PC-9 (cell line): ENCODE measurements around the gene CYTH3.

Experiments
- EZH2 ChIP-seq: fragments of 200-600 bp; sonication (generic); IDR thresholded peaks from 2 replicates; pipeline ENCODE4 v1.8.0; 2017; ENCODE audit warnings: antibody characterized with exemption, low read depth
- TF ChIP-seq, protein P1 (sequence below): fragments of 200-600 bp; sonication (generic); conservative IDR thresholded peaks from 2 replicates; pipeline ENCODE4 v1.6.1; 2017; ENCODE audit warnings: mixed run types, antibody characterized with exemption, mild to moderate bottlenecking, moderate library complexity

DNA sequence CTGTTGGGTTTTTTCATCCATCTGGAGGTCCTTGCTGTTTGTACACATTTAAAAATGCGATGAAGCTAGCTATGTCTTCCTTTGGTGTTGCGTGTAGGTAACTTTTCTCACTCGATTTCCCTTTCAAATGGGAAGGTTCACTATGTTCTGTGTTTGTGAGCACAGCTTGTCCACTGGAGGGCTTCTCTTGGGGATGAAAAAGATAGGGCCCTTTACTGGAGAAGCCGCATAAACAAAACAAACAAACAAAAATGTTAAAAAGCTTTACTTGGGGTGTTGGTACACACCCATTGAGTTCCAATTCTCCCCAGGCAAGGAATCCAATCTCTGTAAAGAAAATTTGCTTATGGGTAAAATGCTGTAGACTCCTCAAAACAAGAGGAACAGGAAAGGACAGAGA is 23.4 kb downstream of the CYTH3 start:
- TF ChIP-seq, protein P1, sequence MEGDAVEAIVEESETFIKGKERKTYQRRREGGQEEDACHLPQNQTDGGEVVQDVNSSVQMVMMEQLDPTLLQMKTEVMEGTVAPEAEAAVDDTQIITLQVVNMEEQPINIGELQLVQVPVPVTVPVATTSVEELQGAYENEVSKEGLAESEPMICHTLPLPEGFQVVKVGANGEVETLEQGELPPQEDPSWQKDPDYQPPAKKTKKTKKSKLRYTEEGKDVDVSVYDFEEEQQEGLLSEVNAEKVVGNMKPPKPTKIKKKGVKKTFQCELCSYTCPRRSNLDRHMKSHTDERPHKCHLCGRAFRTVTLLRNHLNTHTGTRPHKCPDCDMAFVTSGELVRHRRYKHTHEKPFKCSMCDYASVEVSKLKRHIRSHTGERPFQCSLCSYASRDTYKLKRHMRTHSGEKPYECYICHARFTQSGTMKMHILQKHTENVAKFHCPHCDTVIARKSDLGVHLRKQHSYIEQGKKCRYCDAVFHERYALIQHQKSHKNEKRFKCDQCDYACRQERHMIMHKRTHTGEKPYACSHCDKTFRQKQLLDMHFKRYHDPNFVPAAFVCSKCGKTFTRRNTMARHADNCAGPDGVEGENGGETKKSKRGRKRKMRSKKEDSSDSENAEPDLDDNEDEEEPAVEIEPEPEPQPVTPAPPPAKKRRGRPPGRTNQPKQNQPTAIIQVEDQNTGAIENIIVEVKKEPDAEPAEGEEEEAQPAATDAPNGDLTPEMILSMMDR = no peak
- TF ChIP-seq EZH2 = no peak
